Calu3 (cell line): ENCODE measurements around the gene DNAH17. TPM values are rescaled to one million over a fixed set of nuclear protein-coding genes. Genes with fewer than 3 reads are reported as not detected.

Experiments
- BruUV-seq: library from RNA; stranded (reverse); fragments of 400-500 nt; replicated peaks from 2 replicates; lab custom pipeline; 2021; lab: Mats Ljungman, UMichigan
- CTCF ChIA-PET: fragments of 300-600 bp; sonication (Branson Sonifier 250); formaldehyde crosslinking; loops from one replicate; lab custom pipeline; 2022; ENCODE audit warnings: antibody characterized with exemption; lab: Charles Lee
- DNase-seq: peaks from one replicate; pipeline ENCODE4 v3.0.0; 2022
- H3K27ac Mint-ChIP-seq: one replicate; pipeline ENCODE4 v1.8.0; 2022; ENCODE audit warnings: mixed read lengths; ENCODE audit not compliant: unreplicated experiment
- H3K27me3 Mint-ChIP-seq: one replicate; pipeline ENCODE4 v1.8.0; 2022; ENCODE audit warnings: mixed read lengths; ENCODE audit not compliant: unreplicated experiment
- H3K36me3 Mint-ChIP-seq: one replicate; pipeline ENCODE4 v1.8.0; 2022; ENCODE audit warnings: mild to moderate bottlenecking, moderate library complexity, mixed read lengths; ENCODE audit not compliant: insufficient read depth, unreplicated experiment
- H3K4me1 Mint-ChIP-seq: one replicate; pipeline ENCODE4 v1.8.0; 2022; ENCODE audit warnings: mild to moderate bottlenecking, low read depth, mixed read lengths; ENCODE audit not compliant: unreplicated experiment
- H3K4me3 Mint-ChIP-seq: one replicate; pipeline ENCODE4 v1.8.0; 2022; ENCODE audit warnings: mild to moderate bottlenecking, low read depth, moderate library complexity, mixed read lengths; ENCODE audit not compliant: unreplicated experiment
- H3K9me3 Mint-ChIP-seq: one replicate; pipeline ENCODE4 v1.8.0; 2022; ENCODE audit warnings: low read depth, mixed read lengths; ENCODE audit not compliant: unreplicated experiment
- CTCF ChIP-seq: fragments of 200-600 bp; IDR thresholded peaks from one replicate; pipeline ENCODE4 v1.8.0; 2022; ENCODE audit warnings: antibody characterized with exemption; ENCODE audit not compliant: unreplicated experiment
- intact Hi-C: fragments of 100-400 bp; cut with micrococcal nuclease; formaldehyde crosslinking; loops from one replicate; pipeline ENCODE4 v1.10.0; 2022; ENCODE audit not compliant: unreplicated experiment
- total RNA-seq: library from RNA; stranded (reverse); gene quantifications from 2 replicates; pipeline ENCODE4 v1.2.3, GENCODE V29; 2022

The DNAH17 gene
- total RNA-seq, 1 experiment from 2014 or later, result 0.19 TPM

- Mint-ChIP-seq H3K4me3 (no peak overlapping the region), H3K36me3 (peaks cover 20% of the 10 kb centered on the region), H3K27ac (no peak overlapping the region), H3K27me3 (no peaks in the 10 kb centered on the region), H3K9me3 (no peaks in the 10 kb centered on the region), H3K4me1 (peaks cover 35% of the 10 kb centered on the region)
- intact Hi-C loops, result no loop called here
- no peak for DNase-seq
- no peak for TF ChIP-seq CTCF
- no TSS peak for BruUV-seq
- CTCF ChIA-PET, result no interaction called here
These were observed 193.3 kb downstream of the DNAH17 start for GRCh38 chr17:78383725-78384471.

GRCh38 chr17:78381601-78382232 is 195.5 kb downstream of the DNAH17 start:
- intact Hi-C loops, result no loop called here
- Mint-ChIP-seq H3K36me3 (peaks cover 29% of the 10 kb centered on the region), H3K9me3 (no peaks in the 10 kb centered on the region), H3K4me1 (peaks cover 33% of the 10 kb centered on the region), H3K4me3 (peak overlapping the region; percentile 58), H3K27ac (peak overlapping the region; percentile 69), H3K27me3 (no peaks in the 10 kb centered on the region)
- CTCF ChIA-PET, result interaction anchor here (0.5 to 1.4 kb wide), 3 partner anchors 9 to 758 kb away, joined by 3 to 4 read pairs (median 3); partner anchors contain the start of gene TNRC6C
- DNase-seq, result no peak
- TF ChIP-seq CTCF, result no peak
- BruUV-seq, result no TSS peak

GRCh38 chr17:78380370-78380769 is 196.8 kb downstream of the DNAH17 start:
- Mint-ChIP-seq H3K4me1 (peaks cover 24% of the 10 kb centered on the region), H3K4me3 (peak overlapping the region; percentile 88), H3K27ac (no peak overlapping the region), H3K9me3 (no peaks in the 10 kb centered on the region), H3K27me3 (no peaks in the 10 kb centered on the region), H3K36me3 (peaks cover 29% of the 10 kb centered on the region)
- BruUV-seq, result TSS peak; percentile 31
- DNase-seq, result no peak
- TF ChIP-seq CTCF, result no peak
- intact Hi-C loops, result no loop called here
- CTCF ChIA-PET, result no interaction called here

- BruUV-seq, result TSS peak; percentile 57
These were observed 198.1 kb downstream of the DNAH17 start for GRCh38 chr17:78379131-78379491.

More at GRCh38 chr17:78379131-78379491, 198.1 kb downstream of the DNAH17 start:
- Mint-ChIP-seq H3K27ac (peak overlapping the region; percentile 42), H3K4me3 (peak overlapping the region; percentile 88), H3K36me3 (peaks cover 29% of the 10 kb centered on the region), H3K27me3 (no peaks in the 10 kb centered on the region), H3K9me3 (no peaks in the 10 kb centered on the region), H3K4me1 (peaks cover 31% of the 10 kb centered on the region)
- intact Hi-C loops, result no loop called here
- CTCF ChIA-PET, result interaction anchor here (0.6 to 1.3 kb wide), 2 partner anchors 33 to 43 kb away, joined by 3 read pairs; no protein-coding TSS in a partner anchor
- TF ChIP-seq CTCF, result no peak
- no peak for DNase-seq
